DMS153 treated with DMSO at 0.1 percent for 48 hours (cell line): ENCODE results near the gene ITGB5.
A peak's percentile ranks its signal among the peaks of the same experiment; 100 is the strongest.

ENCODE experiments used
- DNase-seq: peaks from one replicate; lab custom pipeline; 2025; ENCODE audit not compliant: unreplicated experiment; lab: John Stamatoyannopoulos, UW

ITGB5 gene

GRCh38 chr3:124895756-124896155 is 8.6 kb upstream of the ITGB5 start:
- no peak for DNase-seq

GRCh38 chr3:124893526-124893925 is 6.4 kb upstream of the ITGB5 start:
- no peak for DNase-seq

GRCh38 chr3:124890573-124891190 is 3.5 kb upstream of the ITGB5 start:
- DNase-seq: no peak

GRCh38 chr3:124888482-124889441 is 1.6 kb upstream of the ITGB5 start:
- no peak for DNase-seq

GRCh38 chr3:124887932-124888298 is 750 bp upstream of the ITGB5 start:
- no peak for DNase-seq

- peak; percentile 4 for DNase-seq
Measured at GRCh38 chr3:124886168-124887056, 753 bp downstream of the ITGB5 start.

GRCh38 chr3:124885466-124886167 is 1.5 kb downstream of the ITGB5 start:
- peak; percentile 3 for DNase-seq

GRCh38 chr3:124884474-124885101 is 2.6 kb downstream of the ITGB5 start:
- no peak for DNase-seq

GRCh38 chr3:124883766-124884473 is 3.2 kb downstream of the ITGB5 start:
- no peak for DNase-seq

- no peak for DNase-seq
Measured at GRCh38 chr3:124882816-124883747, 4.1 kb downstream of the ITGB5 start.

- no peak for DNase-seq
Measured at GRCh38 chr3:124881976-124882697, 5.0 kb downstream of the ITGB5 start.

- DNase-seq: no peak
Measured at GRCh38 chr3:124879337-124879680, 7.9 kb downstream of the ITGB5 start.

- no peak for DNase-seq
Measured at GRCh38 chr3:124878561-124879336, 8.4 kb downstream of the ITGB5 start.

GRCh38 chr3:124877674-124878073 is 9.5 kb downstream of the ITGB5 start:
- DNase-seq: no peak

GRCh38 chr3:124876401-124876878 is 10.7 kb downstream of the ITGB5 start:
- DNase-seq: no peak

- no peak for DNase-seq
Measured at GRCh38 chr3:124873226-124873625, 13.9 kb downstream of the ITGB5 start.

- no peak for DNase-seq
Measured at GRCh38 chr3:124867511-124867910, 19.7 kb downstream of the ITGB5 start.
